Right hindlimb (tissue), 1 donor: ENCODE measurements around the gene OTUD3.
"Not testable (repeated sequence)": the region's sequence is repeated elsewhere in the genome, so short reads cannot be mapped to it uniquely, and the experiment has no call there.

Experiments
- DNase-seq: peaks from one replicate; pipeline ENCODE4 v3.0.0-alpha.2; 2018

OTUD3 gene

DNA sequence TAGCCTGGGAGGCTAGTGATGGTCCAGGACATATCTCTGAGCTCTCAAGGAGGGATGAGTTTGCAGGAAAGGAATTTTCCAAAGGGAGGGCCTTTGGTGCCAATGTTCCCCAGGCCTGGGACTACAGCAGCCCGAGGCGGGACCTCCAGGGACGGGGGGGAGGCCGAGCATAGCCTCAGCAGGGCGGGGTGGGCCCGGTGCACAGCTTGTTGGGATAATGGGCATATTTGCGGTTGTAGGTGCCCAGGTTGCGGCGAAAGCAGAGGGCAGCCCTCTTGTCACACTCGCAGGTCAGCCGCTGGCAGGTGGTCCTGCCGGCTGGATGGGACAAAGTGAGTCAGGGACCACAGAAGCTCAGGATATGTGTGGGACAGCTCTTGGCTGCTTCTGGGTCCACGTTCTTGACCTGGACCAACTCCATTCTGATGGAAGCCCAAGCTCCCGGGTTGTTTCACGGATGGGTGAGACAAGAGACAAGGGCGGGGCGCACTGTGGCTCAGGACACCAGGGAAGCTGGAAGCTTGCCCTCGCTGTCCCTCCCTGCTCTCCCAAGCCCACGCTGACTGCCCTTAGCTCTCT lies 38.0 kb downstream of the OTUD3 start:
- no peak for DNase-seq

DNA sequence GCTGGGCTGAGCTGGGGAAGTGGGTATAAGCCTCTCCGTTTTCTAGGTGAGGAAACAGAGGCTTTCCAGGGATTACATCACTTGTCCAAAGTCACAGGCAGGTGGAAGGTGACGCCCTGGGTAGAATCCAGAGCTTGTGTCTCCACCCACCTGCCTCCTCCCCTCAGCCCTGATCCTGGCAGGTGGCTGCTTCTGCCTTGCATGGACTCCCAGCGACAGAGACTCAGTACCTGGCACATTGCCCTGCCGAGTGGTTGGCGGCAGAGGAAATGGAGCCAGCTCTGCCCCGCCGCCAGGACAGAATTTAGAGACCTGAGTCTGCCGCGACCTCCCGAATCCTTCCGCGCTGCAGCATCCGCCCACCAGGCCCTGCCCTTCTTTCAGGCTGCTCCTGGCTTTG lies 39.1 kb downstream of the OTUD3 start:
- DNase-seq = no peak

DNA sequence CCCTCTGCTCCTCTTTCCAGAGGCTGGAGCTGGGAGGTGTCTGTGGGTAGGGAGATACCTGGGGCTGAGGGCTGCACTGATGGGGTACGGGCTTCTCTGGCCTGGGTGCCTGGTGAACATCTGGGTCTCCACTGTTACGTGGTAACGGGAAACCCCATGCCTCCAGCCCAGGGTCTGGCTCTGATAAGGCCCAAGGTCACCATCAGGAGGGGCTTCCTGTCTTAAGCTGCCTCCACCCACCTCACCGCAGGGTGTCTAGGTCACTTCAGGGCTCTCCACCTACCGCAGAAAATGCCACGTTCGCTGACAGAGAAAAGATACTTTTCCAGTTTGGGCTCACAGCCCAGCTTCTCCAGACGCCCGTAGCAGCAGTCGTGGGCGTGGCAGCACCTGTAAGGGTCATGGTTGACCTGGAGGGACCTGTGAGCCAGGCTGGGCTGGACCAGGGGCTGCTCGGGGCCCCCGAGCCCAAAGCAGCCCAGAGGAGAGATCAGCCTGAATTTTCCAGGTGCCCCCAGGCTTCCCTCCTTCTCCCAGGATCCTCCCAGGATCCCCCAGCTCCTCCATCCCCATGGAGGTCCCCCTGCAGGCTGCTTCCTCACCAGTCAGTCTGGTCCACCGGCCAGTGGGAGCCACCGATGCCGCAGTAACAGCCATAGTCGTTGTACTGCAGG lies 40.0 kb downstream of the OTUD3 start:
- DNase-seq = no peak

DNA sequence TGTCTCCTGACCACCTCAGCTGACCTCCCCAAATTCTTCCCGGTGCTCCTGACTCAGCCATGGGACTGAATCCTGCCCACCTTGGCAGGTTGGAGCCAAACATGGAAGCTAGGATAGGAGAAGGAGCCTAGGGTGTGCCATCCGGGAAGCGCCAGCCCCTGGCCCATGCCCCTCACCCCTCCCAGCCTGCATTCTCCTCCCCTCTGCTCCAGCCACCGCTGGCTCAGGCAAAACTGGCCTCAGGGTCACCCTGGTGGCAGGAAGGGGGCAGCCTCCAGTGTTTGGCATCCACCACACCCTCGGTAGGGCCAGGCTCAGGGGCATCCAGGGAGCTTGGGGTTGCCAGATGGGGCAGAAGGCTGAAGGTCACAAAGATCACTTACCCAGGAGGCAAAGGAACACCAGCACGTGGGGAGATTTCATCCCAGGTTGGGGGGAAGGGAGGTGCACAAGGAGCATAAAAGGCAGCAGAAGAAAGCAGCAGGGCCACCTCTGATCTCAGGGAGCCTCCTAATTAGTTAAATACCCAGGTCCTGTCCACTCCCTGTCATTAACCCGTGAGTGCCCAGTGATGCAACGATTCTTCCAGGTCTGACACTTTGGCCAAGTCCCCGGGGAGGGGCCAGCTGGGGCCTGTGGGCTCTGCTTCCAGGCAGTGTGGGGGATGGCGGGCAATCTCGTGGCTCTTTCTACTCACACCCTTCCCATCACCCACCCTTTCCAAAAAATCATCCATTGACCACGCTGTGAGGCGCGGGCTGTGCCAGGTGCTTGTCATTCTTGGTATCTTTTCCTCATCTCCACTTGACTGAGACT lies 41.1 kb downstream of the OTUD3 start, which contains the start of gene PLA2G2E:
PLA2G2E (minus strand) TSS at position 481 of the 816 bp plus-strand sequence; CDS start at position 423, 58 bp downstream.
- DNase-seq = no peak

DNA sequence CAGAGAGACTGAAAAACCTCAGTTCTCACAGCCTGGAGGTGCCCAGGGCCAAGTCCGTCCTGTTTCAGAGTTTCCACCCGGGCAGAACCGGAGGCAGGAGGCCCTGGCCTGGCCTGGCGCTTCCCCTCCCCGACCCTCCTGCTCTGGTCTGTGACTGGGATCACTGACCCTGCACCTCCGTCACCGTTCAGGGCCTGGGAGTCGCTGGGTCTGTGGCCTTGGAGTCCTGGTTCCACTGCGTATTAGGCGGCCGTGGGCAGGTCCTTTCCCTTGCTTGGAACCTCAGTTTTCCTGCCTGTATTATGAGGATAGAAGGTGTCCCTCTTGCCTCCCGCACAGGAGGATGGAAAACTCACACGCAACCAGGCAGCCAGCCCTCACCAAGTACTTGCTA lies 41.8 kb downstream of the OTUD3 start:
- no peak for DNase-seq

DNA sequence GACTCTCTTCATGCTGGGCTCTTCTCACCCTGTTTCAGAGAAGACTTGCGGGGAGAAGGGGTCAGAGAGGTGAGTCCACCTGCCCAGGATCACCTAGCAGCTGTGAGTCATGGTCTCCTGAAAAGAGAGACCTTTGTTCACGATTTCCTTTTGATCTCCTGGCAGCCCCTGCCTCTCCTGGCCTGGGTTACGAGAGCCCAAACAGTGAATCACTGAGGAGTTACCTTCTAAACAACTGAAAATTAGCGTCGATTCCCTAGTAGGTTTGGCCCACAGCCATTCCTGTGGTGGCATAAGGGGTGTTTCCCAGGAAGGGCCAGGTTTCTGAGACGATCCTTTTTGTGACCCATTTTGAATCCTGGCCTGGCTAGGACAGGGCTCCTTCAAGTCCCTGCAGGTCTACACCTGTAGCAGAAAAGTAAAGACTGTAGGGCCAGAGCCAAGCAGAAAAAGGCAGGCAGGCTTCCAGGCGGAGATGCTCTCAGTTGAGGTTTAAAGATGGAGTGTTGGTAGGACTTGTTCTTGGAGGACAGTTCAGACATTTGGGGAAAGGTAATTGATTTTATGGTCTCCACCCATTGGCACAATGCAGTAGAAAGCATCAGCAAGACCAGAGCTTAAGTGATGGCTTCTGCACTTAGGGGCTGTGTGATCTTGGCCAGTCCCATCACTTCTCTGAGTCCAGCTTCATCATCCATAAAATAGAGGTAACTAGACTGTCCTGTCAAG lies 43.3 kb downstream of the OTUD3 start:
- DNase-seq = no peak

DNA sequence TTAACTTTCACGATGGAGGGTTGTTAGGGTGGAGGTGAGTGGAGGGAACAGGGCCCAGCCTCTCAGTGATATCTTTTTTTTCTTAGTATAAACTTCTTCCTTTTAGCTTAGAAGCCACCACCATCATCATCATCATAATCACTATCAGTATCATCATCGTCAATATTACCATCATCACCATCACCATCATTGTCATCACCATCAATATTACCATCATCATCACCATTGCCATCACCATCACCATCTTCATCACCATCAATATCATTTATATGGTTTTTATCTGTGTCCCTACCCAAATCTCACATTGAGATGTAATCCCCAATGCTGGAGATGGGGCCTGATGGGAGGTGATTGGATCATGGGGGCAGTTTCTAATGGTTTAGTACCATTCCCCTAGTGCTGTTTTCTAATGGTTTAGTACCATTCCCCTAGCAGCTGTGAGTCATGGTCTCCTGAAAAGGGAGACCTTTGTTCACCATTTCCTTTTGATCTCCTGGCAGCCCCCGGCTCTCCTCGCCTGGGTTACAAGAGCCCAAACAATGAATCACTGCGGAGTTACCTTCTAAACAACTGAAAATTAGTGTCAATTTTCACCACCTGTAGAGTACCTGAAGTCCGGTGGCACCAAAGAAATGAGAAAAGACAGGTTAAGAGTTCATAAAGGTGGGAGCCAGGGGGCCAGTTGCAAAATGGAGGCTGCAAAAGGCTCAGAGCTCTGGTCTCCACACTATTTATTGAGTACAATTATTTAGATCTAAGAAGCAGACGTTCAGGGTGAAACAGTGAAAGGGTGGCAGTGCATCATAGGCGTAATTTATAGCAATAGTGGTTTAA lies 44.3 kb downstream of the OTUD3 start:
- no peak for DNase-seq

DNA sequence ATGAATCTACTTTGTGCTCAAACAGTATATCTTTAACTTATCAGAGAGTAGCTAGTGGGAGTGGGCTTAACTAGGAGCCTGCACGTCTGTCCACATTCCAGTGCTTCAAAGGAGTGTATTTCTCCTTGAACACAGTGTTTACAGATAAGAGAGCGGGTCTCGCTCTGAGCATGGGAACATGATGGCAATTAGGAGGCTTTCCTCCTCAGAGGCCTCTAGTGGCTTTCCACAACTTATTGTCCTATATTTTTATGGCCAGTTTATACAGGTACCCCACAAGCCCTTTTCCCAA lies 44.9 kb downstream of the OTUD3 start:
- not testable (repeated sequence) for DNase-seq

DNA sequence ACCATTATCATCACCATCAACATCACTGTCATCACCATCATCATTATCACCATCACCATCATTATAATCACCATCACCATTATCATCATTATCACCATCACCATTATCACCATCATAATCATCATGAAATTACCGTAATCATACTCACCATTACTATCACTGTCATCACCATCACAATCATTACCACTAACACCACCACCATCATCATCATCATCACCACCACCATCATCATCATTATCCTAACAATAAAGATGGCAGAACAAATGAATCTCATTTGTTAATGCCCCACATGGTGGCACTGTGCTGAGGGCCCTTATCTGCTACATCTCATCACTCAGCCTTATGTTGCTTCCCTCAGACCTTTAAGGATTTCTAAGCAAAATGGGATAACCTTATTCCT lies 50.7 kb downstream of the OTUD3 start:
- DNase-seq = no peak

DNA sequence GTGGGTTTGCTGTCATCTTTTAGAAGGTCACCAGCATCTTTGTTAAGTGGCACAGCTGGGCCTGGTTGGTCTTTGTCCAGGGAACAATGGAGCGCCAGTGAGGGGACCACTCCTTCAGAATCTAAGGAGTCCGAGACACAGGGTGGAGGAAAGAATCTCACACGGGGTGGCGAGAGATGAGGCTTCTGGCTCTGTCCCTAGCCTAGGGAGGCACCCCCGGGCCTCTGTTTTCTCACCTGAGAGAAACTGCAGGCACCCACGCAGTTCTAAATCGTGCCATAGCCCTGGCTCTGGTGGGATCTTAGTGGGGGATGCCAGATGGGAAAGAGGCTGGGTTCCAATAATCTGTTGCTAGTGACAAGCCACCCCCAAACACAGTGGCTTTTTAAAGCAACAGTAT lies 52.1 kb downstream of the OTUD3 start:
- no peak for DNase-seq

DNA sequence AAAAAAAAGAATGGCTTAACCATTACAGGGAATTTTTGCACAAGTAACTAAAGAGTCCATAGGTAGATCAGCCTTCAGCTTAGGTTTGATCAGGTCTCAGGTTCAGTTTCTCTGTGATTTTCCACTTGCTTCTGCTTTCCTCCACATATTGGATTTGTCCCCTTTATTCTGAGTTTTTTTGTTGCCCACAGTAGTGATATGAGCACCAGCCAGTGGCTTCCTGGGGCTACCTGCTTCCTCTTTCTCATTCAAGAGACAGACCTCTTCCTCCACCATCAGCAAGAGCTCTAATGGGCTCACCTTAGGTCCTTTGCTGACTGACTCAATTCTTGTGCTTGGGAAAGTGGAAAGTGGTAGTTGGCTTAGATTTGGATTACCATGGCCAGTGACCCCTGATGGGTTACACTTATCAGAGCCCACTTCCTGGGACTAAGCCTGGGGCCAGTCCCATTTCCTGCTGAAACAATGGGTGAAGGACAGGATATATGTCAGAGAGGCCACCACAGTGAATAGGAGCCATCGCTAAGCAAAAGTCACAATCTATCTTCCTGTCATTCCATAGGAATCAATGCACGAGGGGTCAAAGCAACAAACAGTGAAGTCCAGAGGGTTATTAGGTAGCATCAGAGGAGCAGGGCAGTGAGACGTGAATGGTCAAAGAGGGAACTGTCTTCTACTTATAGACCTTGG lies 54.0 kb downstream of the OTUD3 start:
- no peak for DNase-seq

DNA sequence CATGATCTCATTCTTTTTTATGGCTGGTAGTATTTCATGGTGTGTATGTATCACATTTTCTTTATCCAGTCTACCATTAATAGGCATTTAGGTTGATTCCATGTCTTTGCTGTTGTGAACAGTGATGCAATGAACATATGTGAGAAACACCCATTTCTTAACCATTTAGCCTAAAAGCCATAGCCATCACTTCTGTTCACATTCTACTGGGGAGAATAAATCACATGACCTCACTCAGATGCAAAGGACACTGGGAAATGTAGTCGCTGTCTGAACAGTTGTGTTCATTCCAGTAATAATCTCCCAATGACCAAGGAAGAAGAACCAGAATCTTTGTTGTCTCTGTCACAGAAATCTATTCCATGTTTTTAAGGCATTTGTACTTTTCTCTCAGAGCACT lies 56.3 kb downstream of the OTUD3 start:
- DNase-seq = no peak

DNA sequence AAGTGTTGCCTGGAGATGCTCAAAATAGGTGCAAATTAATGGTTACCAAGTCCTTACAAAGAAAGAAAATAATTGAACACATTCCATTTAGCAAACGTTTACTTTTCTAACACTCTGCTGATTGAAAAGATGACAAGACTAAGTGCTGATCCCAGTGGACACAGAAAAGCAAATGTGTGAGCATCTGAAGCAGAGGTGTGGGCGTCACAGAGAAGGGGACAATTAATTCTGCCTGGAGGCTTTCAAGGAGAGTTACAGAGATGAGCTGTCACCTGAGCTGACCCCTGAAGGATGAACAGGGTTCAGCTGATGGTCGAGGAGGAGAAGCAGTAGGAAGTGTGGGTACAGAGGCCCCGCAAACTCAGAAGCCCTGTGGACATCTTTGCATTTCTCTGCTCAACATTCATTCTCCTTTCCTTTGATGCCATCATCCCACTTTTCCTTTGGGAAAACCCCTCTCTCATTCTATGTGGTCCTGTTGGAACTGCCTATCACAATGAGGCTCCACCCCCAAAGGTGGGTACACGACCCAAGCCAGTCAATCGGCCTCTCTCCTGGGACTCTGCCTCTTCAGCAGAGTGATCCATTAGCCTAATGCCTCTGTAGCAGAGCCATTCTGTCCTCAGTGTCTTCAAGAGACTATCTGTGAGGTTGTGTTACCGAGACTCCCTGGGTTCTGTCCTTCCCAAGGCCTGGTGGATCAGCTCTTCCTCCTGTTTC lies 58.5 kb downstream of the OTUD3 start:
- DNase-seq = no peak

DNA sequence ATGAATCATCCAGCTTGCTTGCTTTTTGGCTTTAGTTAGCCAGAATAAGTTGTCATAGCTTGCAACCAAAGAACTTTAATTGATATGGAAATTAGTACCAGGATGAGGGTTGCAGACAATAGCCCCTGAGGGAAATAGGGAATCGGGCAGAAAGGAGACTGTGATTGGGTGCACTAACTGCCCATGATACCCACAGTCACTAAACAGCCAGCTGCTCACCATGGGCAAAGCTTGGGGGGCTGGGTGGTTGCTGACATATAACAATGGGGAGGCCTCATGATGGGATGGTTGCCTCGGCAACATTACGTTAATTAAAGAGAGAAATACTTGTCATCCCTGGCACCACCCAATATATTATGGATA lies 59.0 kb downstream of the OTUD3 start:
- DNase-seq = no peak

DNA sequence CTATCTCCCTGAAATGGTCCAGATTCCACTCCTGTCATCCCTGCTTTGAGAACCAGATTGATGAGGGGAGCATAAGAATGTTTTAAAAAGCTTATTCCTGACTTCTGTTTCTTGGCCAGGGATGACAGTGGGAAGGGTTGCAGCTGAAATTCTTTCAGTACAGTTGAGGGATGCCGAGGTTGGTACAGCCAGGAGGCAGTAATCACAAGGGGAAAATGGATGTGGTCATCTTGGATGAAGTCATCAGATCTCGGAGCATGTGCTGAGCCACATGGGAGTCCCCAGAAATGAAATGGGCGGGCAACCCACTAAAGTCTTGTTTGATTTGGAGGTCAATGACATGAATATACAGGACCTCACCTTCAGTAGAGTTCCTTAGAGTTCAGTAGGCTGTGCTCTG lies 59.9 kb downstream of the OTUD3 start:
- no peak for DNase-seq

DNA sequence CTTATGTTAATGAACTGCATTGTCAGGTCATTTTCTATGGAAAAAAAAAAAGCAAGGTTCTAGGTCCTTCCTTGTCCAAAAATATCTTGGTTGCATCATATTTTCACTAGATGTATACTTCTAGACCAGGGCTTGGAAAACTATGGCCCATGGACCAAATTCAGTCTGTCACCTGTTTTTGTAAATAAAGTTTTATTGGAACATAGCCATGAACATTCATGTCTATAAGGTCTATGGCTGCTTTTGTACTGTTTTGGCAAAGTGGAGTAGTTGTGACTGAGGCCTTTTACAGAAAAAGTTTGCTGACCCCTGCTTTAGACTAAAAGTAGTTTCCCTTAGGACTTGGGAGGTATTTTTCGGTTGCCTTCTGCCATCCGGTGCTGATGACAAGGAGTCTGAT lies 60.5 kb downstream of the OTUD3 start:
- no peak for DNase-seq

DNA sequence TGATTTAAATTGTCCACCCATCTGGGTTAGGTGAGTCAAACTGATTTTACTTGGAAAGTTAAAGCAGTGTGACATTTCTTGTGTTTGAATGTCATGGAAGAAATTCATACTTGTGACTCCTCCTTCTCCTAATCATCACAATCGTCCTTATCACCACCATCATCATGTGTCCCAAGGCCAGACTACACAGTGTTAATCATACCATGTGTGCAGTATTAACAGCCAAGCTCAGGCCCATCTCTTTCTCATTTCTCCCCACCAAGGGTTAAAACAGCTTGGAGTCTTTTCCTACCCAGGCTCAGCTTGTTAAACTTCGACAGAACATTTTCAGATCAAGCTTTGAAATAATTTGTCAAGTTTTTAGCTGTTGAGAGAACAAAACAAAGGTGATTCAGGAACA lies 63.7 kb downstream of the OTUD3 start:
- DNase-seq = no peak

DNA sequence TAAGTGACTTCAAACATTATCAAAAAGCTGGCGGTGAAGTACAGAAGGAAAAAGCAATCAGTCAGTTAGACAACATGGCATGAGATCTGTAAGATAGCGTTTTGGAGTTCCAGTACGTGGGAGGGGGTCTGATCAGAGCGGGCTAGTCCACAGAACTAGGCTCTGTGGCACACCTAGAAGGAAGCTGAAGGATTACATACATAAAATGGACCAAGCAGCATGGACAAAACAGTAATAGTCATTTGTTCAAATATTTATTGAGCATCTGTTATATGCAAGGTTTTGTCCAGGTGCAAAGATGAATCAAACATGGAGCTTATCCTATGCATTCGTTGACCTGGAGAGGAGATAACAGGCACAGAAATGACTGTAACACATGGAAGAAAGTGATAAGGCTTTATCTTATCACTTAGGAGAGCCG lies 64.1 kb downstream of the OTUD3 start:
- no peak for DNase-seq

DNA sequence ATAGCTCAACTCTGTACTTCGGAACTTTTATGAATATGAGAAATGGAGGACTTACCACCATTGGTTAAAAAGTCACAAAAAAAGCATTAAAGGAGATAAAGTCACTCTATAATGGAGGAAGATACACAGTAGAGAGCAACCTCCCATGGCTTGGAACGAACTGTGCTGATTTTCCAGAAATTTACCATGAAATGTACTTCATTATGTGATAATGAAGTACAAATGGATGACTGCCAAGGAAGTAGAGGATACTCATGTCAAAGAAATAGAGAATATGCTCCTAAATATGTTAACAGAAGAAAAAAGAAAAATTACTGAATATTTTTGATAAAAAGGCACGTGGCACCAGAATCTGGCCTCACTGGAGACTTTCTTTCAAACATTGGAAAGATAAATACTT lies 64.8 kb downstream of the OTUD3 start:
- no peak for DNase-seq

DNA sequence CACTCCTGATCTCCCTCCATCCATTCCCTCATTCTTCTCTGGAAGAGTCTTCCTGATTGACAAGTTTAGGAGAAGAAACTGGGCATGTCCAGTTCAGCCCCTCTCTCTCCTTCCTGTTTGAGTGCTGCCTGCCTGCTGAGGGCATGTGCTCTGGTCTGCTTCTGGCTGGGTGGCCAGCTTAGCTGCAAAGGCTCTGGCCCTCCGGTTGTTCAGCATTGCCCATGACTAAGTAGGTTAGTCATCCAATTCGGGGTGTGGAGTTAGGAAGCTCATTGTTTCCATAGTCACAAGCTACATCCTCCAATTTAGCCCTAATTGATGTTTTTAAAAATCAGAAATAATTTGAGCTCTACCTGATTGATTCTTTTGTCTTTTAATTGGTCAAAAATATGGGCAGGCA lies 66.8 kb downstream of the OTUD3 start:
- no peak for DNase-seq

DNA sequence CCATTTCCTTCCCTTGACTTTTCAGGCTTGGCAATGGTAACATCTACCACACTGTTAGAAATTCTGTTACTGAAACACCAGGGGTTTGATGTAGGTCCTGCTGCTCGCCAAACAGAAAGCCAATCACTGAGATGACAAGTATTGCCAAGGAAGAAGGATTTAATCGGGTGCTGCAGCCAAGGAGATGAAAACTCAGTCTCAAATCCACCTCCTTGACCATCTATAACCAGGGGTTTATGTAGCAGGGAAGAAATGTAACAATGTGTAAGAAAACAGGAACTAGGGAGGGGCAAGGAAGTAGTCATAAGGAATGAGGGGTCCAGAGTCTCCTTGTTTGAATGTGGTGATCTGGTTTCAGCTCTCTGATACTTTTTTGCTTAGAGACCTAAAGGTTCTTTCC lies 71.9 kb downstream of the OTUD3 start:
- DNase-seq = no peak
